Testis (tissue), 3 donors: Measurements from ENCODE around the gene ELANE. TPM values are rescaled to one million over a fixed set of nuclear protein-coding genes. Genes with fewer than 3 reads are reported as not detected.
A peak's percentile ranks its signal among the peaks of the same experiment; 100 is the strongest.

Experiments
- DNase-seq: peaks from one replicate; pipeline ENCODE4 v3.0.0-alpha.2; 2019
- H3K27ac ChIP-seq, 2 donors: fragments of 200-600 bp; sonication (generic); one replicate each; pipeline ENCODE4 v1.5.1; 2019
- H3K27me3 ChIP-seq: fragments of 200-600 bp; sonication (generic); one replicate; pipeline ENCODE4 v1.5.1; 2019
- H3K36me3 ChIP-seq: fragments of 200-600 bp; sonication (generic); one replicate; pipeline ENCODE4 v1.5.1; 2017; ENCODE audit warnings: low read depth; ENCODE audit errors: missing control alignments
- H3K4me1 ChIP-seq: fragments of 200-600 bp; sonication (generic); one replicate; pipeline ENCODE4 v1.5.1; 2019
- H3K4me3 ChIP-seq, 2 donors: fragments of 200-600 bp; sonication (generic); one replicate each; pipeline ENCODE4 v1.5.1; 2017 to 2019
- H3K9me3 ChIP-seq: fragments of 200-600 bp; sonication (generic); one replicate; pipeline ENCODE4 v1.5.1; 2017
- POLR2A ChIP-seq: fragments of 450-650 bp; IDR thresholded peaks from one replicate; pipeline ENCODE4 v1.6.1; 2017; ENCODE audit warnings: antibody characterized with exemption, mild to moderate bottlenecking, moderate library complexity
- WGBS, 2 donors: methylation state at CpG; one replicate each; pipeline ENCODE4 v1.1.5; 2018; 5-methylcytosine and 5-hydroxymethylcytosine counted together
- intact Hi-C: fragments of 100-400 bp; cut with DNase I; formaldehyde crosslinking; loops from one replicate; pipeline ENCODE4 v1.15.1; 2023; ENCODE audit warnings: low total_unique reads
- polyA plus RNA-seq: library from polyadenylated mRNA; stranded (reverse); fragments of 350-450 nt; fragmentation: Illumina TruSeq; extraction: RNeasy Lipid Tissue Mini Kit (QIAGEN cat#74804); gene quantifications from one replicate; pipeline ENCODE4 v1.2.3, GENCODE V29; 2014; ENCODE audit warnings: low read depth, low replicate concordance; ENCODE audit not compliant: insufficient read depth
- total RNA-seq, 2 donors: library from RNA; depleted of rRNA; stranded (reverse); fragments of >200 nt; gene quantifications; one replicate each; pipeline ENCODE4 v1.2.3, GENCODE V29; 2016
- TF ChIP-seq, protein P1 (sequence below), 3 experiments: fragments of 450-650 bp in 2 of 3; fragments of 200-600 bp in 1 of 3; sonication (generic) in 1 of 3; IDR thresholded peaks; one replicate each; pipeline ENCODE4 v1.5.1; 2016 to 2019; ENCODE audit warnings: antibody characterized with exemption in 3 of 3, mild to moderate bottlenecking in 2 of 3, moderate library complexity in 1 of 3

ELANE gene
- total and polyA plus RNA-seq, 3 donors from 2014 or later: 0.50 to 0.74 TPM; not detected in 1

DNA sequence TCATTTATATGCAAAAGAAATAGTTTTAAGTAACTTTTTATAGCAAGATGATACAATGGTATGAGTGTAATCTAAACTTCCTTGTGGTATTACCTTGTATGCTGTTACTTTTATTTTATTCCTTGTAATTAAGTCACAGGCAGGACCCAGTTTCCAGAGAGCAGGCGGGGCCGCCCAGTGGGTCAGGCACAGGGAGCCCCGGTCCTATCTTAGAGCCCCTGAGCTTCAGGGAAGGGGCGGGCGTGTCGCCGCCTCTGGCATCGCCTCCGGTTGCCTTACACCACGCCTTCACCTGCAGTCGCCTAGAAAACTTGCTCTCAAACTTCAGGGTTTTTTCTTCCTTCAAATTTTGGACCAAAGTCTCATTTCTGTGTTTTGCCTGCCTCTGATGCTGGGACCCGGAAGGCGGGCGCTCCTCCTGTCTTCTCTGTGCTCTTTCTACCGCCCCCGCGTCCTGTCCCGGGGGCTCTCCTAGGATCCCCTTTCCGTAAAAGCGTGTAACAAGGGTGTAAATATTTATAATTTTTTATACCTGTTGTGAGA is 40.5 kb upstream of the ELANE start:
- DNase-seq: no peak
- intact Hi-C loops: no loop called here
- H3K4me1 ChIP-seq: peaks cover 5% of the 10 kb centered on the region
- peak overlapping the region in 1 of 2 donors; percentile 26 for H3K4me3 ChIP-seq
- 63 to 68% methylated on average over 20 of the region's 20 CpGs for WGBS, 2 donors
- no peak overlapping the region for H3K27ac ChIP-seq
- no peaks in the 10 kb centered on the region for H3K9me3 ChIP-seq
- TF ChIP-seq POLR2A: no peak
- TF ChIP-seq, protein P1, sequence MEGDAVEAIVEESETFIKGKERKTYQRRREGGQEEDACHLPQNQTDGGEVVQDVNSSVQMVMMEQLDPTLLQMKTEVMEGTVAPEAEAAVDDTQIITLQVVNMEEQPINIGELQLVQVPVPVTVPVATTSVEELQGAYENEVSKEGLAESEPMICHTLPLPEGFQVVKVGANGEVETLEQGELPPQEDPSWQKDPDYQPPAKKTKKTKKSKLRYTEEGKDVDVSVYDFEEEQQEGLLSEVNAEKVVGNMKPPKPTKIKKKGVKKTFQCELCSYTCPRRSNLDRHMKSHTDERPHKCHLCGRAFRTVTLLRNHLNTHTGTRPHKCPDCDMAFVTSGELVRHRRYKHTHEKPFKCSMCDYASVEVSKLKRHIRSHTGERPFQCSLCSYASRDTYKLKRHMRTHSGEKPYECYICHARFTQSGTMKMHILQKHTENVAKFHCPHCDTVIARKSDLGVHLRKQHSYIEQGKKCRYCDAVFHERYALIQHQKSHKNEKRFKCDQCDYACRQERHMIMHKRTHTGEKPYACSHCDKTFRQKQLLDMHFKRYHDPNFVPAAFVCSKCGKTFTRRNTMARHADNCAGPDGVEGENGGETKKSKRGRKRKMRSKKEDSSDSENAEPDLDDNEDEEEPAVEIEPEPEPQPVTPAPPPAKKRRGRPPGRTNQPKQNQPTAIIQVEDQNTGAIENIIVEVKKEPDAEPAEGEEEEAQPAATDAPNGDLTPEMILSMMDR (IDR thresholded peaks at IDR 0.05): no peak
- H3K36me3 ChIP-seq: no peaks in the 10 kb centered on the region
- H3K27me3 ChIP-seq: no peaks in the 10 kb centered on the region

DNA sequence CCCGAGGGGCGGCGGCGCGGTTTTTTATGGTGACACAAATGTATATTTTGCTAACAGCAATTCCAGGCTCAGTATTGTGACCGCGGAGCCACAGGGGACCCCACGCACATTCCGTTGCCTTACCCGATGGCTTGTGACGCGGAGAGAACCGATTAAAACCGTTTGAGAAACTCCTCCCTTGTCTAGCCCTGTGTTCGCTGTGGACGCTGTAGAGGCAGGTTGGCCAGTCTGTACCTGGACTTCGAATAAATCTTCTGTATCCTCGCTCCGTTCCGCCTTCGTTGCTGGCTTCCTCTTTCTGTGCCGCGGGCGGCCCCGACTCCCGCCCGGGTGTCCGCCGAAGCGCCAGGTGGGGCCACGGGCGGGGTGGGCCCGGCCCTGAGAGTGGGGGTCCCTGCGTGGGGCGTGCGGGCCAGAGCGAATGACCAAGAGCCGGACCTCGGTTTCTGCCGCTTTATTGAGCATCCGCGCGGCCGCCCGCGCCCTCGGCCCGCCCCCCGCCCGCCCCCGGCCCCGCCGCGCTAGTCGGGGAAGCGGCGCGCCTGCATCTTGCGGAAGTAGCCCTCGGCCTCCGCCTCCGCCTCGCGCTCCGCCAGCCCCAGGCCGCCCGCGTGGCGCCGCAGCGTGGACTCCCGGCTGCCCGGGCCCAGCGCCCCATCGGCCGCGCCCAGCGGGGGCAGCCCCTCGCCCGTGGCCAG is 39.9 kb upstream of the ELANE start:
- 72 to 75% methylated on average over 48 to 74 of the region's 80 CpGs for WGBS, 2 donors
- no peak overlapping the region for H3K27ac ChIP-seq
- no peaks in the 10 kb centered on the region for H3K27me3 ChIP-seq
- H3K36me3 ChIP-seq: no peaks in the 10 kb centered on the region
- no peaks in the 10 kb centered on the region for H3K4me1 ChIP-seq
- H3K9me3 ChIP-seq: no peaks in the 10 kb centered on the region
- TF ChIP-seq POLR2A: no peak
- H3K4me3 ChIP-seq: peak overlapping the region; percentile 4 to 26
- DNase-seq: no peak
- intact Hi-C loops: no loop called here

DNA sequence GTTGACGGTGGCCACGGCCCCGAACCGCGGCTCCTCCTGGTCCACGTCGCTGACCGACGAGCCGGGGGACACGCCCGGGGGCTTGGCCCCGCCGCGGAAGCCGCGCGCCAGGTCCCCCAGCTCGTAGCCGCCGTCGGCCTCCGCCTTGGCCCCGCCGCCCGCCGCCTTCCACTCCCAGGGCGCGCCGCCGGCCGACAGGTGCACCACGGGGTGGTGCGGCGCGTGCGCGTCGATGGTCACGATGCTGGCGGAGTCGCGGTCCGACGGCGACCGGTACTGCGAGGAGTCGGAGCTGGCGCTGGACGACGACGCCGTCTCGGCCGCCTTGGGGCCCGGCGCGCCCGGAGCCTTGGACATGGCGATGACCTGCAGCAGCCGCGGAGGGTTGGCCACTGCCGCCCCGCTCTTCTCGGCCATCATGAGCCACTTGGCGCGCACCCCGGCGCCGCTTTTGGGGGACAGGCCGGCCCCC is 39.3 kb upstream of the ELANE start:
- Histone ChIP-seq H3K27me3 (no peaks in the 10 kb centered on the region), H3K4me1 (no peaks in the 10 kb centered on the region), H3K9me3 (no peaks in the 10 kb centered on the region), H3K36me3 (no peaks in the 10 kb centered on the region), H3K27ac (no peak overlapping the region), H3K4me3 (peak overlapping the region in 1 of 2 donors; percentile 4)
- 72 to 75% methylated on average over 6 to 72 of the region's 72 CpGs for WGBS, 2 donors
- intact Hi-C loops: no loop called here
- TF ChIP-seq, protein P1 (IDR thresholded peaks at IDR 0.05): no peak
- TF ChIP-seq POLR2A: no peak
- no peak for DNase-seq

DNA sequence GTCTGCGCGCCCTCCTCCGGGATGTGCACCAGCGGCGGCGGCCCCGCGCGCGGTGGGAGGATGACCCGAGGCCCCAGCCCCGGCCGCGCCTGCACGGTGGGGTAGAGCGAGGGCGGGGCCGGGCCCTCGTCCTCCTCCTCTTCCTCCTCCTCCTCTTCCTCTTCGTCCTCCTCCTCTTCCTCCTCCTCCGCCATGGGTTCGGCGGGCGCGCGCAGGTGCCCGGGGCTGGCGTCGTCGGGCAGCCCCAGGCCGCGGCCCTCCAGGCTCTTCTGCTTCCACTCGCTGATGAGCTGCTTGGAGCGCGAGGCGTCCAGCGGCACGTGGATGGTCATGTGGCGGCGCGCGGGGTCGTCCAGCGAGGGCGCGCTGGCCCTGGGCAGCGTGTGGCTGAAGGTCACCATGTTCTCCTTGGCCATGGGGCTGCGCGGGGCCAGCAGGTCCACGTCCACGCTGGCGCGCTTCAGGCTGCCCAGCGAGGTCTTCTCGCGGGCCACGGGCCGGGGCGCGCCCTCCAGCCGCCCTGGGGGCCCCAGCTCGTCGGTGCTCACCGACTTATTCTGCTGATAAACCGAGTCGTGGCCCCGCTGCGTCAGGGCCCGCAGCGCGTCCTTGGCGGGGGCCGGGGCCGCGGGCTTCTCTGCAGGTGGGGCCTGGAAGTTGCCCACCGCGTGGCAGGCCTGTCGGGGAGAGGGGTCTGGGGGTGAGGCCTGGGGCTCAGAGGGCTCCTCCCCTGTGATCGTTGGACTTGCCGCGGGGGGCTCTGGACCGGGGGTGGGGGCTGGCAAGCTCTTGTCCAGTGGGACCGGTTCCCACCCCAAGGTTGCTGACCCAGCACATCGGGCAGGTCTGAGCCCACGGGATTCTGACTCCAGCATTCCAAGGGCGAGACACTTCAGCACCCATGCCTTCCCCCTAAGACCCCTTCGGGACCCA is 38.6 kb upstream of the ELANE start:
- WGBS, 2 donors: 70 to 75% methylated on average over 24 to 82 of the region's 87 CpGs
- Histone ChIP-seq H3K4me3 (no peak overlapping the region), H3K36me3 (no peaks in the 10 kb centered on the region), H3K27ac (no peak overlapping the region), H3K27me3 (no peaks in the 10 kb centered on the region), H3K9me3 (no peaks in the 10 kb centered on the region), H3K4me1 (no peaks in the 10 kb centered on the region)
- DNase-seq: no peak
- TF ChIP-seq, protein P1 (IDR thresholded peaks at IDR 0.05): no peak
- no peak for TF ChIP-seq POLR2A
- intact Hi-C loops: no loop called here
